AG09319 (cell line): Measurements from ENCODE around the gene TASOR2.

ENCODE experiments used
- DNase-seq: peaks from one replicate; pipeline ENCODE4 v3.0.0-alpha.2; 2010; ENCODE audit warnings: low read depth; ENCODE audit errors: extremely low read depth
- CTCF ChIP-seq: IDR thresholded peaks from 2 replicates; pipeline ENCODE4 v1.5.1; 2011; ENCODE audit warnings: low read depth, mild to moderate bottlenecking, inconsistent platforms, low read length, moderate library complexity

The TASOR2 gene

GRCh38 chr10:5665373-5666007 lies 19.1 kb upstream of the TASOR2 start:
- TF ChIP-seq CTCF, result no peak
- DNase-seq, result peak; percentile 88

DNA sequence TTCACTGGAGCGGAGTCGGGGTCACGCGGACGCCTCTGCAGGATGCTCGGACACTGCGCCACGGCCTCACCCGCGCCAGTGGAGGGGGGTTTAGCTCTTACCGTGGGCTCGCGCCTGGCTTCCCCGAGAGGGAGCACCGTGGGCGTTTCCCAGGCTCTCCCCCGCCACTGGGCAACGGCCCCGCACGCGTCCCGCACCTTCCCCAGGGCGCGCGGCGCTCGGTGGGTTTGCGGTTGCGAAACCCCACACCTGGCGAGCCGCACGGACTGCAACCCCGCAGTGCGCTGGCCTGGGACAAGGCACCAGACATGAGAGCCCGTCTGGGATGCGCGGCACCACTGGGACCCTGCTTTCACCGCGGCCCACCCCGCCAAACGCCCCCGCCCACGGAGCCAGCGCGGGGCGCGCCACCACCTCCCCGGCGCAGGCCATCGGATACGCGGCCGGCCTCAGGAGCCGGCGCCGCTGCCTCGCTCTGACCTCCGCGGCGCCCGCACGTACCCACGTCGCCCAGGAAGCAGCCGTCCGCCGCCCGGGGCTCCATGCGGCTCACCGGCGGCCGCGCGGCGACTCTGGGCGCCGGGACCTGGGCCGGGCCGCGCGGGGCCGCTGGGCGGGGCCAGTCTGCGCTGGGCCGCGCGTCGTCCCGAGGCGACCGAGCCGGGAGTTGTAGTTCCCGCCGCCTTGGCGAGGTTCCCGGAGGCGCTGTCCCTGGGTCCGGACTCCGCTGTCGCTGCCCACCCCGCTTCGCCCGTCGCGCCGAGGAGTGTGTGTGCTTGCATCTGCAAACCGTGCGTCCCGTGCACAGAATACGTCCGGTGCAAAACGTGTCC lies 18.4 kb upstream of the TASOR2 start, which contains the start of gene ASB13:
Gene ASB13 (minus strand): TSS at position 588 of the 833 bp plus-strand sequence. CDS start 44 bp downstream, at position 544.
- no peak for DNase-seq

DNA sequence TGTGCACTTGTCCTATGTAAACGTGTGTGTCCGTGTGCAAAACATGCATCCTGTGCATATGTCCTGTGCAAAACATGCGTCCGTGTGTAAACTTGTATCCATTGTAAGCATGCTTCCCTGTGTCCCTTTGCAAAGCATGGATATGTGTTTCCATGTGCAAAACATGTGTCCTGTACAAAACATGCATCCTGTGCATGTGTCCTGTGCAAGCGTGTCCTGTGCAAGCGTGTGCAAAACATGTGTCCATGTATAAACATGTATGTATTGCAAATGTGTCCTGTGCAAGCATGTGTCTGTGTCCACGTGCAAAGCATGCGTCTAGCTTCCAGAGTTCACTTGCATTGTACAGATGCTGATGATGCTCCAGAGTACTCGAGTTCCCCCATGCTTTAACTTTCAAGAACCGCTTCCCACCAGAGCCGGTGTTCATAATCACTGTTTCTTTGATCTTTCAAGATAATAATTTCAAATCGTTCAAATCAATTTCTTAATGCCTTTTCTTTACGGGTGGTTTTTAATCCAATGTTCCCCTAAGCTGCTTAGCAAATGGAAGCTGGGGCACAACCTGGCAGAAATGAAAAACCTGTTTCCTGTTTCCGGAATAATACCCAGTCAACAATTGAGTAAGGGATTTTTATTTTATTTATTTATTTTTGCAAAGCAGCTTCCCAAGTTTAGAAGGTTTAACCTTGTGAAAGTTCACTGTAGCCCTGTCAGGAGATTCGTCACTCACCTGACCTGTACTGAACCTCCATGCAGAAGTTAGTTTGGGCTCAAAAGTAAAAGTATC lies 17.6 kb upstream of the TASOR2 start:
- TF ChIP-seq CTCF, result no peak
- DNase-seq, result no peak

More for the DNA sequence above, 18.4 kb upstream of the TASOR2 start, which contains the start of gene ASB13:
- no peak for TF ChIP-seq CTCF

DNA sequence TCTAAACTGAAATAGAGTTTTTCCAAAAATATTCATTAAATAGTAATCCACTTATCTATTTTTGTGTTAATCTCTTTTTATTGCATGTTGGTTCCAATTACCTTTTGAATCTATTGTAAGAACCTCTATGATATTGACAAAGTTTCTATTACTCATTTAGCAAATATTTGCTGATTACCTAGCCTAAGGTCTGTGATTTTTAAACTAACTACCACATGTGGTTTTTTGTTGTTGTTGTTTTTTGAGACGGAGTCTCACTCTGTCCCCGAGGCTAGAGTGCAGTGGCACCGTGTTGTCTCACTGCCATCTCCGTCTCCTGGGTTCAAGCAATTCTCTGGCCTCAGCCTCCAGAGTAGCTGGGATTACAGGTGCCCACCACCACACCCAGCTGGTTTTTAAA lies 16.2 kb upstream of the TASOR2 start:
- TF ChIP-seq CTCF, result no peak
- DNase-seq, result no peak

GRCh38 chr10:5669604-5670003 lies 15.0 kb upstream of the TASOR2 start:
- no peak for DNase-seq
- TF ChIP-seq CTCF, result no peak

GRCh38 chr10:5670662-5671375 lies 13.8 kb upstream of the TASOR2 start:
- TF ChIP-seq CTCF, result no peak
- no peak for DNase-seq
